ACC112 (cell line): Measurements from ENCODE around the gene SMARCC1.

Source experiments
- H2AFZ ChIP-seq: fragments of 200-600 bp; sonication (generic); one replicate; pipeline ENCODE4 v1.6.0; 2017; ENCODE audit warnings: antibody characterized with exemption, low read length; ENCODE audit not compliant: unreplicated experiment
- H3K27ac ChIP-seq: fragments of 200-600 bp; sonication (generic); 2 replicates; pipeline ENCODE4 v1.5.1; 2014; ENCODE audit warnings: low read depth, mild to moderate bottlenecking, antibody characterized with exemption, low read length, moderate library complexity
- H3K27me3 ChIP-seq: fragments of 200-600 bp; sonication (generic); 2 replicates; pipeline ENCODE4 v1.6.1; 2014; ENCODE audit warnings: mild to moderate bottlenecking, antibody characterized with exemption, low read length, moderate library complexity, mixed read lengths; ENCODE audit not compliant: insufficient read depth
- H3K36me3 ChIP-seq: fragments of 200-600 bp; sonication (generic); 2 replicates; pipeline ENCODE4 v1.6.1; 2016; ENCODE audit warnings: mild to moderate bottlenecking, antibody characterized with exemption, low read length, moderate library complexity, mixed read lengths; ENCODE audit not compliant: insufficient read depth
- H3K4me1 ChIP-seq: fragments of 200-600 bp; sonication (generic); one replicate; pipeline ENCODE4 v1.6.1; 2016; ENCODE audit warnings: low read length, mixed read lengths; ENCODE audit not compliant: insufficient read depth, unreplicated experiment, control insufficient read depth
- H3K4me3 ChIP-seq: fragments of 200-600 bp; sonication (generic); 2 replicates; pipeline ENCODE4 v1.5.1; 2014; ENCODE audit warnings: mild to moderate bottlenecking, low read depth, low read length
- H3K79me2 ChIP-seq: fragments of 200-600 bp; sonication (generic); one replicate; pipeline ENCODE4 v1.6.0; 2016; ENCODE audit warnings: low read length; ENCODE audit not compliant: control insufficient read depth, unreplicated experiment, insufficient read depth

Gene SMARCC1

DNA sequence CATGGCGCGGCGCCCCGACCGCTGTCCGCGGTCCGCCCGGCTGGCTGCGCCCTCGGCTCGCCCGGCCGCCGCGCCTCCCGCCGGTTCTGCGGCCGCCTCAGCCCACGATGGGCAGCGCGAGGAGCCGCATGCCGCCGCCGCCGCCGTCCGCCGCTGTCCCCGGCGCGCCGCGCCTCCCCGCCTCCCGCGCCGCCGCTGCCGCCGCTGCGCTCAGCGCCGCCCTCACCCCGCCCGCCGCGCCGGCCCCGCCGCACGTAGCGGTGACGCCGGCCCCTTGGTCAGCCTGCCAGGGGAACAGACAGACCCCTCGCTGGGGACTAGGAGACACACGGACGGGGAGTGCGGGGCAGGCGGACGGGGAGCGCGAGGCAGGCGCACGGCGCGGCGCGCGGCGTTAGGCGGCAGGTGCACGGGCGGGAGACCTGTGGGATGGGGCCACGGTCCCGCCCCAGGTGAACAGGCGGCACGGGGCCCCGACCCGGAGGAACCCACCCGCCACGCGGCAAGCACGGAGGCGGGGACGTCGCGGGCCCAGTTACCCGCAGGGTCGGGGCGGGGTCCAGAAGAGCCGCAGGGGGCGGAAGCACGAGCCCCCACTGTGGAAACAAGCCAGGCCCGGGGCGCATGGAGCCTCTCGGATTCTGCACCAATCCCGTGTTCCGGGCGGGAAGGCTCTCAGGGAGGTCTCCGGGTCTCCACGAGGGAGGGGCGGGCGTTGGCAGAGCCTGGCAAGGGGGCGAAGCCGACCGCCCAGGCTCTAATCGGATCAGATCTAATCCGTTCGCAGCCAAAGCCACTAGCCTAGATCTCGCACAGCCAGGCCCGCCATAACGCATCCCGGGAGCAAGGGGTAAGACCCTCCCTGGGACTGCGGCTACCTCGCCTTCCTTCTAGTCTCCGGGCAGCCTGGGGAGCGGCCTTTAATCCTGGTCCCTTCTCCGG is 202.7 kb downstream of the SMARCC1 start, which contains the start of gene CSPG5:
TSS of gene CSPG5 (minus strand) at position 175 of the 942 bp plus-strand sequence. CDS start at position 3, 172 bp downstream.
- H3K27me3 ChIP-seq, result peaks cover 46% of the 10 kb centered on the region
- no peaks in the 10 kb centered on the region for H3K79me2 ChIP-seq
- peak within 1 kb of the TSS; percentile 60 for H2AFZ ChIP-seq
- no peaks in the 10 kb centered on the region for H3K36me3 ChIP-seq
- H3K27ac ChIP-seq, result no peak within 1 kb of the TSS
- peaks cover 4% of the 10 kb centered on the region for H3K4me1 ChIP-seq
- peak within 1 kb of the TSS; percentile 74 for H3K4me3 ChIP-seq

DNA sequence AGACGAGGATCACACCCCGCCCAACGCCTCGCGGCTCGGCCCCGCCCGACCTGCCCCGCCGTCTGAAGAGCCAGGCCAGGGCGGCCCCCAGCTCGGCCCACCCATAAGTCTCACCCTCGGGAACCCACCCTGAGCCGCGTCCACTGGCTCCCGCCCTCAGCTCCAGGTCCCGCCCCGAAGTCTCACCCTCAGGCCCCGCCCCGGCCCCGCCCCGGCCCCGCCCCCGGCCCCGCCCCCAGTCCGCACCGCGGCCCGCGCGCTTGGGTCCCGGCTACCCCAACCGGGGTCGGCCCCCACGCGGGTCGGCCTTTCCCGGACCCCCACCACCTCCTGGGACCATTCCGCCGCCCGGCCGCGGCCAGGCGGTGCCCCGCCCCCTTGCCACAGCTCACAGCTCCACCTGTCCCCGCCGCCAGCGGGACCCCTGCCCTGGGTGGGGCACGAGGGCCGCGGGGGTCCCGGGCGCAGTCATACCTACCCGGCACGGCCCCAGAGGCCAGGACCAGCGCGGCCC is 203.5 kb downstream of the SMARCC1 start:
- Histone ChIP-seq H3K4me1 (no peaks in the 10 kb centered on the region), H3K27me3 (peaks cover 54% of the 10 kb centered on the region), H2AFZ (peak overlapping the region; percentile 60), H3K36me3 (no peaks in the 10 kb centered on the region), H3K27ac (no peak overlapping the region), H3K4me3 (peak overlapping the region; percentile 74), H3K79me2 (no peaks in the 10 kb centered on the region)

DNA sequence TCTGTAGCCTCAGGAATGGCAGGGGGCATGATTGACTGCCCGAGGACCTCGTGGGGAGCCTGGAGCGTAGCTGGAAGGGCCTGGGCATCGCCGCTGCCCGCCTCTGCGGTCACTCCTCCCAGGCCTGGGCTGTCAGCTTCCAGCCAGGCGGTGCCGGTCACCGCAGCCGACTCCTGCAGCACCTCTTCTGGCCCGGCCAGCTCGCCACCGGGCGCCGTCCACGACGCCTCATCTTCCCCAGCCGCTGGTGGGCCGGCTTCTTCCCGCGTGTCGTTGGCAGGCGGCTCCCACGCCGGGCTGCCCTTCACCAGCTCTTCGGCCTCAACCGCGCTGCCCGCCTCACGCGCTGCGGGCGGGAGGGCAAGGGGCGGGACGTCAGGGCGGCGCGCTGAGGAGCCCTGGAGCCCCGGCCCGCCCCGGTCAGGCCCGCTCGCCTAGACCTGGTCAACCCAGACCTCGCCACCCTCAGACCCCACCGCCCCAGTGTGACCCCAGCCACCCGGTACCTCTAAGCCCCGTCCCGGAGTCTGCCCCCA is 204.0 kb downstream of the SMARCC1 start:
- peak overlapping the region; percentile 60 for H2AFZ ChIP-seq
- peak overlapping the region; percentile 74 for H3K4me3 ChIP-seq

DNA sequence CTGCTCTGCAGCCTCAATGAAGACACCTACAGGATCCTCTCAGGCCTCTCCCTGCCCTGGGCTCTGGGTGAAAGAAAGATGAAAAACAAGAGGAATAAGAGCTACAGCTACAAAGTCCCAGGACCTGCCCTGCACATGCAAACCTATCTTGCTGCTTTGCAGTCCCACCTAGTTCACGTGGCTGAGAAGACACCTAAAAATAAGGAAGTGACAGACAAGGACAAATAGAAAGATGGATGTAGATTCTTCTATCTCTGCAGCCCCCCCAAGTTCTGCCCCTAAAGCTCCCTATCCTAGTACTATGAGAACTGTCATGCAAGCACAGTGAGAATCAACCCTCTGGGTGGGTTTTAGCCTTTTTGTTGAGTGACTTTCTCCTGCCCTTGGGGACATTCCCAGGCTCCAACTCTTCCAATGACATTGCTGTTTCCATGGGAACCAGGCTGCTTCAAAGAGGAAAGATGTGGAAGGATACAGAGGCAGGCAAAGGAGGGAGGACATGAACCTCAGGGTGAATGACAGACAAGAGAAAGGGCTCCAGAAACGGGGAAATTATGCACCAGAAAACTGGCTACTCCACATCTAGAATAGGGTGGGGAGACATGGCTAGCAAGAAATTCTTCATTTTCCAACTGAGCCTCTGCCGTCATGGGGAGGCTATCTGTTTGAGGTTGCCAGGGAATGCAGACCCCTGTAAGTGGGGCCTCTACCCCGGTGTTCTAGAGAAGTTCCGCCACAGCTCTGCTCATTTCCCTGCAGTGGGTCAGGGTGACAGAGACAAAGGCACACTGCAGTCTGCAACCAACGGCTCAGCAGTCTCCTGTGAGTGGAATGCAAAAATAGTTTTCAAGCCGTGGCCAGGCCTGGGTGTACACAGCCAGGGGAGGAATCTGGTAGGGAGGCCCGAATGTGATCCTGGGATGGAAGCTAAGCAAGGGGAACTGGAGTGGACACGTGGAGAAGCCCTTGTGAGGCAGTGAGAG is 208.2 kb downstream of the SMARCC1 start:
- Histone ChIP-seq H3K4me1 (no peaks in the 10 kb centered on the region), H3K4me3 (no peak overlapping the region), H3K36me3 (no peaks in the 10 kb centered on the region), H3K27me3 (peaks cover 52% of the 10 kb centered on the region), H2AFZ (no peak overlapping the region), H3K27ac (no peak overlapping the region), H3K79me2 (no peaks in the 10 kb centered on the region)

More for the DNA sequence above, 204.0 kb downstream of the SMARCC1 start:
- no peaks in the 10 kb centered on the region for H3K79me2 ChIP-seq
- no peaks in the 10 kb centered on the region for H3K36me3 ChIP-seq
- no peak overlapping the region for H3K27ac ChIP-seq
- H3K4me1 ChIP-seq, result no peaks in the 10 kb centered on the region
- peaks cover 59% of the 10 kb centered on the region for H3K27me3 ChIP-seq

DNA sequence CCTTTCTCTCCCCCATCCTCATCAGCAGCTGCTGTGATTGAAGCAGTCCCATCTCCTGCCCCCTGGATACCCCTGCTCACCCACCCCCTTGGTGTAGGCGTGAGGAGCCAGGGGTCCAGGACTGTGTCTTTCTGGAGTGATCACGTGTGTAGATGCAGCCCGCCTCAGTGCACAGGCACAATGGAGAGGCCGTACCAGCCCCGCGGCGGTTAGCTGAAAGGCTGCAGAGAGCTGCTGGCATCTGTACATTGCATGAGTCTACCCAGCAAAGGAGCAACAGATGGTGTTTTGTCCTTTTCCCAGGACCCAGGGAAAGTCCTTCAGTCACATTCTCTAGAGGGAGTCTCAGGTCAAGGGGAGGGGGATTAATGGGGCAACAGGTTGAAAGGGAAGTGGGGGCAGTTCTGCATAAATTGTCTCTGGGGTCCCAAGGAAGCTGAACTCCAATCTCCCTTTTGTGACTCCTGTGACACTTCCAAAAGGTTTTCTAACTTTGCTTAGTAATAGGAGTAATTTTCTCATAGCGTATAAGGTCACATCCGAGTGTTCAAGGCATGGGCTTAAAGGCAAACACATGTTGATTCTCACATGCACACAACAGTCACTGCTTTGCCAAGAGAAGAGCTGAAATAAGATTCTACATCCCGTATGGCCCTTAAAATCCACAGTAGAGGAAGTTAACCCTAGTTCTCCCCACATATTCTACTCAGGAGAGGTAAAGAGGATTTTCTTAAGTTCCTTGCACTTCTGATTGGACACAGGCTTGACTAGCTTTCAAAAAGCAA is 210.1 kb downstream of the SMARCC1 start:
- Histone ChIP-seq H3K4me1 (no peaks in the 10 kb centered on the region), H3K36me3 (no peaks in the 10 kb centered on the region), H2AFZ (no peak overlapping the region), H3K27ac (no peak overlapping the region), H3K79me2 (no peaks in the 10 kb centered on the region), H3K27me3 (peaks cover 49% of the 10 kb centered on the region), H3K4me3 (no peak overlapping the region)

DNA sequence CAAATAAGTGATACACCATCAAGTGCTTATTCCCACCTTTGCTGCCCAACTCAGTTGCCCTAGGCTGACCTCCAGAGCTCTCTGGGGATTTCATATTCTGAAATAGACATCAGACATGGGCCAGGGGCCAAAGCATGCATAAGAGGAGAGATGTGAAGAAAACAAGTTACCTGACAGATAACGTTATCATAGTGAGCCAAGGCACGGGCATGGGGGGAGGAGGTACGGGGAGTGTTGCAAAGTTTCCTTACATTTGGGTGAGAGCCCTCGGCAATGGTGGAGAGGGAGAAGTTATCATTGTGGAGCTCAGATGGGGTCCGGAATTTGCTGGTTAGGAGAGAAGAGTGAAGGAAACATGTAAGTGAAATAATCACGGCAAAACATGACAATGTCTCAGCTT is 212.8 kb downstream of the SMARCC1 start:
- no peaks in the 10 kb centered on the region for H3K79me2 ChIP-seq
- H3K27me3 ChIP-seq, result peaks cover 67% of the 10 kb centered on the region
- H2AFZ ChIP-seq, result no peak overlapping the region
- H3K36me3 ChIP-seq, result no peaks in the 10 kb centered on the region
- H3K4me1 ChIP-seq, result no peaks in the 10 kb centered on the region
- H3K27ac ChIP-seq, result no peak overlapping the region
- no peak overlapping the region for H3K4me3 ChIP-seq

DNA sequence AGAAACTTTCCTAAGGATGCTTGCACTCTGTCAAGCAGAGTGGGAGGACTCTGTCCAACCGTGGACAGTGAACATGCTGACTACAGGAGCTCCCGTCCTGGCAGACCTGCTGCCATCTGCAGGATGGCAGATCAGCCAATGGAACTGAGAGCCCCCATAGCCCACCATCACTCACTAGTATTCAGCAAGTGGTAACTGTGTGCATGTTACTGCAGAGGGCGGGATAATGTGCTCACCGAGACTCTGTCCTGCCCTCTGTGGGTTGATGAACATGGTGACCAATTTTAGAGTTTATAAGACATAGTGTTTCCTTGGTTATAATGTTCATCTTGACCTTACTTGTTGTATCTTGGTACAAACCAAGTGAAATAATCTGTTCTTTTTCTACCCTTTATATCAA is 214.5 kb downstream of the SMARCC1 start:
- no peak overlapping the region for H2AFZ ChIP-seq
- H3K36me3 ChIP-seq, result no peaks in the 10 kb centered on the region
- H3K4me3 ChIP-seq, result no peak overlapping the region
- H3K27me3 ChIP-seq, result peaks cover 50% of the 10 kb centered on the region
- H3K4me1 ChIP-seq, result no peaks in the 10 kb centered on the region
- no peaks in the 10 kb centered on the region for H3K79me2 ChIP-seq
- no peak overlapping the region for H3K27ac ChIP-seq

DNA sequence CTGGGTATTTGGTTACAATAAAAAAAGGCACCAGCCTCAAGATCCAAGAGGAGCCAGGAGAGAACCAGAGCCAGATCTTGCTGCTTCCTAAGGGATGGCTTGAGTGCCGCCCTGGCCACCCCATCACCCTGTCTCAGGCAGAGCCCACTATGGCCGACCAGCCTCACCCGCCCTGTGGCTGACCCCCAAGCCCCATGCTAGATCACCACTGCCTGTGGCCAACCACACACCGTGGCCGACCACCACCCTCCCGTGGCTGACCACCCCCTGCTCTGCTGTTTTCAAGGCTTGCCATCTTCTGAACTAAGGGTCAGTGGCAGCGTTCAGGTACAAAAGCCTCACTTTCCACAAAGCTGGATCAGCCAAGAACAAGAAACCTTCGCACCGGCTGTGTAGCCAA is 215.0 kb downstream of the SMARCC1 start:
- H3K4me3 ChIP-seq, result no peak overlapping the region

DNA sequence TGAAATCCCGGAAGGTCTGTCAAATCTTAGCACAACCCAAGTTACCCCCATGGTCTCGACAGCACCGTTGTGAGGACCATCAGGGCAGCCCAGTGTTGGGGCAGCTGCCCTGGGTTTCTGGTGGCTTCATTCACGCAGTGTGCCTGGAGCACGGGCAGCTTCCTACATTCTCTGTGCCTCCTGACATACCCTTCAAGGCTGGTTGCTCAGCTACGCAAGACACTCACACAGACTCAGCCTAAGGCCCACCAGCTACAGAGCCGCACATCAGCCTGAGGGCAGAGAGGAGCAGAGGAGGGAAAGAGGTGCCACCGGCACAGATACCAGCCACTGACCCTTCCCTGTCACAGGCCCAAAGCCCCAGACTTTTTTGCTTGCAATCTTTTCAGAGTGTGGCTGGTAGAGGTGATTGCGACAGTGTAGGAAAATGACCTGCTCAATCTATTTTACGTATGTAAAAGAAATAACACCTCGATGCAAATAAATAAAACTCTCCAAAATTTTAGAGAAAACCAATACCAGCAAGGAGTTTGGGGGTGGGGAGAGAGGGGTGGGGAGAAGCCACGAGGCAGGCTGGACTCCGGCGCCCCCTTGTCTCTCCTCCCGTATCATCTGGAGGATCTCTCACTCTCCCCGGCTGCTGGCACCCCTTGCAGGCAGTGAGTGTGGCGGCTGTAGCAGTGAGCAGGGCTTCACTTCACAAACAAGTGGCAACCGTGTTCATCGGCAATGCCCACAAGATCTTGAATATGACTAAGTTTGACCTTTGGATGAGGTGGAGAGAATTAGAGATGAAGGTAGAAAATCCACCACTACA is 215.8 kb downstream of the SMARCC1 start:
- Histone ChIP-seq H3K4me3 (no peak overlapping the region), H3K4me1 (no peaks in the 10 kb centered on the region), H3K27ac (no peak overlapping the region), H3K27me3 (peaks cover 38% of the 10 kb centered on the region), H3K79me2 (no peaks in the 10 kb centered on the region), H3K36me3 (no peaks in the 10 kb centered on the region), H2AFZ (no peak overlapping the region)

More for the DNA sequence above, 215.0 kb downstream of the SMARCC1 start:
- Histone ChIP-seq H3K4me1 (no peaks in the 10 kb centered on the region), H3K36me3 (no peaks in the 10 kb centered on the region), H2AFZ (no peak overlapping the region), H3K27ac (no peak overlapping the region), H3K79me2 (no peaks in the 10 kb centered on the region), H3K27me3 (peaks cover 45% of the 10 kb centered on the region)
